Sciatic nerve (tissue), 2 donors: Measurements from ENCODE around the gene DNLZ. TPM values are rescaled to one million over a fixed set of nuclear protein-coding genes. Genes with fewer than 3 reads are reported as not detected.
"Not testable (repeated sequence)": the region's sequence is repeated elsewhere in the genome, so short reads cannot be mapped to it uniquely, and the experiment has no call there.

ENCODE experiments used
- ATAC-seq: fragments of 200-7000 bp; cut with Tn5 transposase; one replicate; pipeline ENCODE4 v1.9.1; 2020; ENCODE audit warnings: mild to moderate bottlenecking, moderate library complexity
- DNase-seq: peaks from one replicate; pipeline ENCODE4 v3.0.0-alpha.2; 2020; ENCODE audit warnings: low spot score
- intact Hi-C: fragments of 100-400 bp; cut with DNase I; formaldehyde crosslinking; loops from one replicate; pipeline ENCODE4 v1.14.2; 2022
- total RNA-seq: library from RNA; stranded (reverse); fragmentation: NEBNext Ultra II Directional; extraction: Animal tissue kit (Norgen Biotek cat#: 25700); gene quantifications from one replicate; pipeline ENCODE4 v1.2.1, GENCODE V29; 2021
- donor health status: DM: no; HTN: no; CAD: no.
- donor health status: DM: no; HTN: no; CAD: no.

Gene DNLZ
- total RNA-seq, 1 donor from 2014 or later: 24.6 TPM

- DNase-seq (no peak), ATAC-seq (peak; percentile 0)
- intact Hi-C loops: no loop called here
Measured at GRCh38 chr9:136326761-136327303, 36.7 kb downstream of the DNLZ start.

DNA sequence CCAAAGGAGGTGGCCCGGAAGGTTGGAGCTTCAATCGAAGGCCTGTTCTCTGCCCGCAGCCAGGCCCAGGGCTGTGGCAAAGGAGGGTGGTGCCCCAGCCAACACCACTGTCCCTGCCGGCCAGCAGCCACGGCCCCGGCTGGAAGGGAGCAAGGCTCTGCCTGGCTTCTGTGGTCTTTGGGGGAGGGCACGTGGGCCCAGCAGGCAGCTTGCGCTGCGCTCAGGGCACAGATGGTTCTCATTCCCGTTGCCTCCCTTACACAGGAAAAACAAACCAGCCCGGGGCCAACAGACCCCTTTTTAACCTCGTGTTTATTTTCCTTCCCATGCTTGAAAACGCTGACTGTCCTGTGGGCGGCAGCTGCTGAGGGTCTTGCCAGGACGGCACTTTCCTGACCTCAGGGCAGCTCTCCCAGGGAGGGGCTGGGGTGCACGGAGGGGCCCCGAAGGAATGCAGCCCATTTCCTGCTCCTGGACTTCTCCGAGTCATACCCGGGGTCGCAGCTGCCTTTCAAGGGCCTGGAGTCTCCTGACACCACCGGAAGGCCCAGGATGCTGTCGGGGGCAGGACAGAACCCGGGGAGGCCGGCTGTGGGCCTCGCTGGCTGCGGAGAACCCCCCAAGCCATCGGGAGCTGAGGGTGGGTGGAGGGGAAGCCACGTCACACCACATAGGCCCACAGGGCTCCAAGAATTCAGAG, 37.3 kb downstream of the DNLZ start:
- intact Hi-C loops: no loop called here
- ATAC-seq (peak; percentile 61), DNase-seq (no peak)

GRCh38 chr9:136325358-136325757, 38.2 kb downstream of the DNLZ start:
- DNase-seq: no peak
- intact Hi-C loops: no loop called here
- ATAC-seq: no peak

DNA sequence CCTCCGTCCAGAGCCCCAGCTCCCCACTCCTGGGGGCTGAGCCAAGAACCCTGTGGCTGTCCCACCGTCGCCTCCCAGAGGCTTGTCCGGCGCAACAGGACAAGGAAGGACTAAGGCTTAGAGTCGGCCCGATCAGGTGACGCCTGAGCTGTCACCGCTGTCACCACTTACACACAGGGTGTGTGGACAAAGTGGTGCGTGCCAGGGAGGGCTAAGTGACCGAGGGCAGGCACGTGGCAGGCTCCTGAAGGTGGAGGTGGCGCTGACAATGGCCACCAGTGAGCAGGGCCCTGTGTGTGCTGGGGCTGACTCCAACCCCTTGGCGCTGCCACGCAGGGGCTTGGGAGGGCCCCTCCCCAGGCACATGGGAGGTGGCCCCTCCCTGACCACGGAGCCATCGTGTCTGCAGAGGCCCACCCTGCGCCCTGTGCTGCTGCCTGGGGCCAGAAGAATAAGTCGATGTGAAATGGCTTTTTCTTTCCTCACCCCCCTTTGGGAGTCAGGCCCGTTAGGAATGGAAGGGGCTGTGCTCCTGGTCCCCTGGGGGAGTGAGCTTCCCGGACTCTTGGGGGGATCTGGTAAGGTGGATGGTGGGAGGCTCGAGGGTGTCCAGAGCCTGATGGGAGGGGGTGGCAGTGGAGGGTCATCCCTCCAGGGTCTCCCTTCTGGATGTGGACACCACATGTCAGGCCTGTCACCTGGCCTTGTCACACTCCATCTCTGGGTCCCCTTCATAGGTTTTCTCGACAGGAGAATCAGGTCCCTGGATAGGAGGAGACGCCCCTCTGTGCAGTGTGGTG, 38.8 kb downstream of the DNLZ start:
- intact Hi-C loops: no loop called here
- ATAC-seq (no peak), DNase-seq (no peak)

GRCh38 chr9:136323371-136323789, 40.2 kb downstream of the DNLZ start:
- DNase-seq (no peak), ATAC-seq (no peak)
- intact Hi-C loops: no loop called here

DNA sequence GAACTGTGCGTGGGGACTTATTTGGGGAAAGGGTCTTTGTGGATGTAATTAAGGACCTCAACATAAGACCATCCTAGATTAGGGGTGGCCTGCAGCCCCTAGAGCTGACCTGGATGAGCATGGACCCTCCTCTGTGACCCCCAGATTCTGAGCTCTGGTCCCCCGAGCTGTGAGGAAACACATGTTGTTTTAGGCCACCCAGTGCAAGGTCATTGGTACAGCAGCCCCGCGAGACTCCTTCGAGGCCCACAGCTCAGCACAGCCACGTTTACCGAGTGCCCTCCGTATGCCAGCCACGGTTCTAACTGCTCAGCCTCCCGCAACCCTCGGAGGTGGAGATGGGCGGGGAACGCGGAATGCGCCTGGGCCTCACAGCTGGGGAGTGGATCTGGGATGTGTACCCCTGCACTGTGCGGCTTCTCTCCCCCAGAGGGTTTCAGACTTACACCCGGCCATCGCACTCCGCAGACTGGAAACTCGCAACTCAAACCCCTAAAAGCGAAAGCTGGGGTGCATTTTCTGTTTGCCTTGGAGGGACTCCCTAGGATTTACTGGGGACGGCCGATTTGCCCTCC, 40.7 kb downstream of the DNLZ start:
- ATAC-seq (no peak), DNase-seq (no peak)
- intact Hi-C loops: no loop called here

DNA sequence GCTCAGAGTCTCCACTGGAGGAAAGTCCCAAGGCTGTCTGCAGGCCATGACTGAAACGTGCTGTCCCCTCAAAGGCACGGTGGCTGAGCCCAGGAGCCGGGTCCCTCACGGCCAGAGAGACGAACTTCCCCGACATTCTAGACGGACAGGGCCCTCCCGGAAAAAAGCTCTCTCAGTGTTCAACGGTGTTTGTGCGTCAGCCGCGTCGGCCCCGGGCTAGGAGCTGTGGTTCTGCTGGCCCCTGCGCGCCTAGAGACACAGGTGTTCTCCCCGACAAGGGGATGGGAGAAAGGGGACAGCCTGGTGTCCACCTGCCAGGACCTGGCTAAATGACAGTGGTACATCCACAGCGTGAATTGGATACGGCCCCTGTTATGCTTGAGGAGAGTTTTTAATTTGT, 42.0 kb downstream of the DNLZ start:
- intact Hi-C loops: no loop called here
- ATAC-seq: no peak
- DNase-seq: no peak

GRCh38 chr9:136320972-136321371, 42.6 kb downstream of the DNLZ start:
- intact Hi-C loops, DNase-seq, ATAC-seq: not testable (repeated sequence)

GRCh38 chr9:136319955-136320354, 43.6 kb downstream of the DNLZ start:
- intact Hi-C loops, DNase-seq, ATAC-seq: not testable (repeated sequence)

- intact Hi-C loops, ATAC-seq, DNase-seq: not testable (repeated sequence)
Measured at GRCh38 chr9:136319244-136319643, 44.3 kb downstream of the DNLZ start.

DNA sequence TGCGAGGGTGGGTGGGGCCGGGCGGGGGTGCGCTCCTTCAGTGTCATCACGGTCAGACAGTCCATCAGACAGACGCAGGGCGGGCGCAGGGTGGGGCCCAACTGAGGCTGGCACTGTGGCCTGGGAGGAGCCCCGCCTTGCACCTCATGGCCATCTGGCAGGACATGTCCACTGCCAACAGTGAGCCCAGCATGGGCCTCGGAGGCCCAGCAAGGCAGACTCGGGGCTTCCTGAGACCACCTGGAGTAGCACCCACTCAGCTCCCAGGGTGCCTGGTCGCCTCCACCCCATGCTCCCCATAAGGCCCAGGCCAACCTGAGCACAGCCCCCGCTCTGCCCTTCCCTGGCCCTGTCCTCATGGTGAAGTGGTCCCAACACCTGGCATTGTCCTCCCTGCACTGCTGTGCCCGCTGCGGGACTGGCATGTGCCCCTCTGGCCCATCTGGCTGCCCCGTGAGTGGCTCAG, 44.7 kb downstream of the DNLZ start:
- no peak for DNase-seq
- intact Hi-C loops: no loop called here
- ATAC-seq: no peak

- intact Hi-C loops: no loop called here
- DNase-seq (no peak), ATAC-seq (no peak)
Measured at GRCh38 chr9:136318111-136318775, 45.3 kb downstream of the DNLZ start.

DNA sequence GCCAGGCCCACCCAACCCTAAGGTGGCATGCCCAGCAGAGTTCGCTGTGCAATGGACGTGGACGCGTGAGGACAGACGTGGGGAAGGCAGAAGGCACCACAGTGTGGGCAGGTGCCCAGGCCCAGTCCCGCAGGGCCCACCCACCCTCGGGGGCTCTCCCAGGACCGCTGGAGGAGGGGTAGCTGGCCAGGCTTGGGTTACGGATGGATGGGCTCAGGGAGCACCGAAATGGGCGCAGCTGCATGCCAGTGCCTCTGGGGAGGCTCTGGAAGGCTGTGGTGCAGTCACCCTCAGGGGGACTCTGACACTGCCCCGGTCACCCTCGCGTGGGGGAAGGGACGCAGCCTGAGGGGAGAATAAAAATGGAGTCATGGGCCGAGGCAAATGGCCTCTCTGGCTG, 45.8 kb downstream of the DNLZ start:
- ATAC-seq: no peak
- intact Hi-C loops: no loop called here
- no peak for DNase-seq

GRCh38 chr9:136316896-136317676, 46.5 kb downstream of the DNLZ start:
- intact Hi-C loops: no loop called here
- ATAC-seq (no peak), DNase-seq (no peak)

DNA sequence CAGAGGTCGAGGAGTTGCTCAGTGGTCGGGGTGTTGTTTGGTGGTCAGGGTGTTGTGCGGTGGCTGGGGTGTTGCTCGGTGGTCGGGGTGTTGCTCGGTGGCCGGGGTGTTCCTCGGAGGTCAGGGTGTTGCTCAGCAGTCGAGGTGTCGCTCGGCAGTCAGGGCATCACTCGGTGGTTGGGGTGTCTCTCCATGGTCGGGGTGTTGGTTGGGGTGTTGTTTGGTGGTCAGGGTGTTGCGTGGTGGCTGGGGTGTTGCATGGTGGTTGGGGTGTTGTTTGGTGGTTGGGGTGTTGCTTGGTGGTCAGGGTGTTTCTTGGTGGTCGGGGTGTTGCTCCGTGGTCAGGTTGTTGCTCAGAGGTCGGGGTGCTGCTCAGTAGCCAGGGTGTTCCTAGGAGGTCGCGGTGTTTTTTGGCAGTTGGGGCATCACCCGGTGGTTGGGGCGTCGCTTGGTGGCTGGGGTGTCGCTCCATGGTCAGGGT, 47.2 kb downstream of the DNLZ start:
- no peak for DNase-seq
- intact Hi-C loops: no loop called here
- ATAC-seq: no peak

- DNase-seq (no peak), ATAC-seq (no peak)
- intact Hi-C loops: loop anchor here (2.0 kb wide), 1 partner anchor 52 kb away; no protein-coding TSS in a partner anchor
Measured at GRCh38 chr9:136314944-136315343, 48.6 kb downstream of the DNLZ start.

DNA sequence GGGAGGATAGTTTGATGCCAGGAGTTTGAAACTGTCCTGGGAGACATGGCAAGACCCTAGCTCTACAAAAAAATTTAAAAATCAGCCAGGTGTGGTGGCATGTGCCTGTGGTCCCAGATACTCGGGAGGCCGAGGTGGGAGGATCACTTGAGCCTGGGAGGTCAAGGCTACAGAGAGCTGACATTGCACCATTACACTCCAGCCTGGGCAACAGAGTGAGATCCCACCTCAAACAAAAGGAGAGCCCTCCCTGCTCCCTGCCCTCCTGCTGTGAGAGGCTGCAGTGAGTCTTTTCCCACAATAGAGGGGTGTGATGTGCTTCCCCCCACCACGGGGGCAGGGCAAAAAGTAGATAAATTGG, 49.5 kb downstream of the DNLZ start:
- ATAC-seq: no peak
- intact Hi-C loops: loop anchor here (2.0 kb wide), 1 partner anchor 53 kb away; no protein-coding TSS in a partner anchor
- DNase-seq: no peak
